ENCODE data around the gene DESI2.
A peak's percentile ranks its signal among the peaks of the same experiment; 100 is the strongest.
"Not testable (repeated sequence)": the region's sequence is repeated elsewhere in the genome, so short reads cannot be mapped to it uniquely, and the experiment has no call there.

DESI2 gene

GRCh38 chr1:244665771-244666217 lies 12.9 kb downstream of the DESI2 start:
- H3K36me3 ChIP-seq (ENCODE audit: control insufficient read depth in 1 of 2, insufficient read depth in 2 of 2, low read depth in 1 of 2, low read length in 2 of 2), result peaks cover 0 to 4% of the 10 kb centered on the region in 2 experiments
- H2BK120ac ChIP-seq (ENCODE audit: low read depth, low read length), result no peak overlapping the region
- WGBS, result 13% methylated on average over 4 of the region's 4 CpGs
- H3K23ac ChIP-seq (ENCODE audit: low read length in 2 of 2), result no peak overlapping the region
- peak; percentile 79 for DNase-seq
- no peak overlapping the region for H3K4me3 ChIP-seq (ENCODE audit: insufficient read depth in 1 of 2, low read depth in 1 of 2, low read length in 2 of 2)
- no peak overlapping the region for H2AFZ ChIP-seq (ENCODE audit: low read depth, low read length)
- H3K18ac ChIP-seq (ENCODE audit: low read depth in 1 of 2, low read length in 2 of 2), result no peak overlapping the region
- peak overlapping the region; percentile 37 for H3K4me2 ChIP-seq (ENCODE audit: low read length, poor library complexity, severe bottlenecking)
- no peak overlapping the region for H4K91ac ChIP-seq (ENCODE audit: low read length)
- H2BK15ac ChIP-seq (ENCODE audit: low read depth, poor library complexity, severe bottlenecking), result no peak overlapping the region
- peak overlapping the region; percentile 12 for H3K9ac ChIP-seq (ENCODE audit: low read length)
- peaks cover 1% of the 10 kb centered on the region for H3K4me1 ChIP-seq (ENCODE audit: control insufficient read depth, insufficient read depth, low read depth, low read length)
- no peak overlapping the region for H3K4ac ChIP-seq (ENCODE audit: low read depth in 1 of 2, low read length in 2 of 2)
- H2BK12ac ChIP-seq (ENCODE audit: low read length in 2 of 2), result no peak overlapping the region
- H4K8ac ChIP-seq (ENCODE audit: low read length), result no peak overlapping the region
- H3K9me3 ChIP-seq (ENCODE audit: control insufficient read depth, low read length), result no peaks in the 10 kb centered on the region
- no peak overlapping the region for H3K27ac ChIP-seq (ENCODE audit: low read length, poor library complexity, severe bottlenecking)
- no peak overlapping the region for H2BK5ac ChIP-seq (ENCODE audit: low read depth, low read length, poor library complexity, severe bottlenecking)
- peaks cover 18% of the 10 kb centered on the region for H3K79me1 ChIP-seq (replicated peaks; ENCODE audit: low read length, poor library complexity, severe bottlenecking)
- H3K27me3 ChIP-seq (ENCODE audit: control insufficient read depth in 1 of 2, insufficient read depth in 1 of 2, low read length in 2 of 2), result no peaks in the 10 kb centered on the region
- H3K14ac ChIP-seq (ENCODE audit: low read length in 2 of 2), result no peak overlapping the region
- no peak overlapping the region for H2AK5ac ChIP-seq (ENCODE audit: low read length, severe bottlenecking)

DNA sequence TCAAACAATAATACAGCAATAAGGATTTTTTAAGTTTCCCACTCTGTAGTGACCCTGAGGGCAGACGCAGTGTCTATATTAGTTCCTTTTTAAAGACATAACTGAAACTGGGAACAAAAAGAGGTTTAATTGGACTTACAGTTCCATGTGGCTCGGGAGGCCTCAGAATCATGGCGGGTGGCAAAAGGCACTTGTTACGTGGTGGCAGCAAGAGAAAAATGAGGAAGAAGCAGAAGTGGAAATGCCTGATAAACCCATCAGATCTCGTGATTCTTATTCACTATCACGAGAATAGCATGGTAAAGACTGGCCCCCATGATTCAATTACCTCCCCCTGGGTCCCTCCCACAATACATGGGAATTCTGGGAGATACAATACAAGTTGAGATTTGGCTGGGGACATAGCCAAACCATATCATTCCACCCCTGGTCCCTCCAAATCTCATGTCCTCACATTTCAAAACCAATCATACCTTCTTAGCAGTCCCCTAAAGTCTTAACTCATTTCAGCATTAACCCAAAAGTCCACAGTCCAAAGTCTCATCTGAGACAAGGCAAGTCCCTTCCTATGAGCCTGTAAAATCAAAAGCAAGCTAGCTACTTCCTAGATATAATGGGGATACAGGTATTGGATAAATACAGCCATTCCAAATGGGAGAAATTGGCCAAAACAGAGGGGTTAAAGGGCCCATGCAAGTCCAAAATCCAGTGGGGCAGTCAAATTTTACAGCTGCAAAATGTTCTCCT lies 13.9 kb downstream of the DESI2 start:
- H3K4me1 ChIP-seq (ENCODE audit: control insufficient read depth, insufficient read depth, low read depth, low read length); H3K4me2 ChIP-seq (ENCODE audit: low read length, poor library complexity, severe bottlenecking); H3K14ac ChIP-seq (ENCODE audit: low read length in 2 of 2); H3K36me3 ChIP-seq (ENCODE audit: control insufficient read depth in 1 of 2, insufficient read depth in 2 of 2, low read depth in 1 of 2, low read length in 2 of 2); H3K23ac ChIP-seq (ENCODE audit: low read length in 2 of 2); H2AK5ac ChIP-seq (ENCODE audit: low read length, severe bottlenecking); H2BK120ac ChIP-seq (ENCODE audit: low read depth, low read length); H3K9ac ChIP-seq (ENCODE audit: low read length); H2AFZ ChIP-seq (ENCODE audit: low read depth, low read length); H3K9me3 ChIP-seq (ENCODE audit: control insufficient read depth, low read length); H3K4me3 ChIP-seq (ENCODE audit: insufficient read depth in 1 of 2, low read depth in 1 of 2, low read length in 2 of 2); H3K18ac ChIP-seq (ENCODE audit: low read depth in 1 of 2, low read length in 2 of 2); H3K27ac ChIP-seq (ENCODE audit: low read length, poor library complexity, severe bottlenecking); H2BK15ac ChIP-seq (ENCODE audit: low read depth, poor library complexity, severe bottlenecking); H4K8ac ChIP-seq (ENCODE audit: low read length); H3K27me3 ChIP-seq (ENCODE audit: control insufficient read depth in 1 of 2, insufficient read depth in 1 of 2, low read length in 2 of 2); DNase-seq; H3K4ac ChIP-seq (ENCODE audit: low read depth in 1 of 2, low read length in 2 of 2); H4K91ac ChIP-seq (ENCODE audit: low read length); H2BK5ac ChIP-seq (ENCODE audit: low read depth, low read length, poor library complexity, severe bottlenecking); H2BK12ac ChIP-seq (ENCODE audit: low read length in 2 of 2): not testable (repeated sequence)
- peaks cover 22% of the 10 kb centered on the region for H3K79me1 ChIP-seq (replicated peaks; ENCODE audit: low read length, poor library complexity, severe bottlenecking)
- 98% methylated on average over 6 of the region's 6 CpGs for WGBS

DNA sequence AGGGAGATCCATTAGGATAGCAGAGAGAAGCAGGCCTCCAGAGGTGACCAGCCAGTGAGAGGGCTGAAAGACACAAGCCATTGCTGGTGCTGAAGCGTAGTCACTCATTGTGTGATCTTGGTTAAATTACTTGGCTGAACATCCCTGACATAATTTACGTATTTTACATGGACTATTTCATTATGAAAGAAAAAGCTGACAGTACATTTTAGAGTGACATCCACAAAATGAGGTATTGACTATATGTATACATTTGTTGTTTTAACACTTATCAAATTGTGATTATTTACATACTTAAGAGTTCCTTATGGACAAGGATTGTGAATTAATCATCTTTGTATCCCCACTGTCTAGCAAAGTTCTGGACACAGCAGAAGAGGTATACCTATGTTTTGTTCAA lies 14.9 kb downstream of the DESI2 start:
- Histone ChIP-seq H3K27me3 (ENCODE audit: control insufficient read depth in 1 of 2, insufficient read depth in 1 of 2, low read length in 2 of 2) (no peaks in the 10 kb centered on the region), H3K27ac (ENCODE audit: low read length, poor library complexity, severe bottlenecking) (no peak overlapping the region), H3K14ac (ENCODE audit: low read length in 2 of 2) (no peak overlapping the region), H3K9me3 (ENCODE audit: control insufficient read depth, low read length) (no peaks in the 10 kb centered on the region), H3K23ac (ENCODE audit: low read length in 2 of 2) (no peak overlapping the region), H3K4me3 (ENCODE audit: insufficient read depth in 1 of 2, low read depth in 1 of 2, low read length in 2 of 2) (no peak overlapping the region), H2BK12ac (ENCODE audit: low read length in 2 of 2) (no peak overlapping the region), H3K4me1 (ENCODE audit: control insufficient read depth, insufficient read depth, low read depth, low read length) (peaks cover 1% of the 10 kb centered on the region), H3K9ac (ENCODE audit: low read length) (no peak overlapping the region), H2BK120ac (ENCODE audit: low read depth, low read length) (no peak overlapping the region), H2AK5ac (ENCODE audit: low read length, severe bottlenecking) (no peak overlapping the region), H2BK15ac (ENCODE audit: low read depth, poor library complexity, severe bottlenecking) (no peak overlapping the region), H2BK5ac (ENCODE audit: low read depth, low read length, poor library complexity, severe bottlenecking) (no peak overlapping the region), H4K8ac (ENCODE audit: low read length) (no peak overlapping the region), H4K91ac (ENCODE audit: low read length) (no peak overlapping the region), H3K18ac (ENCODE audit: low read depth in 1 of 2, low read length in 2 of 2) (no peak overlapping the region), H3K36me3 (ENCODE audit: control insufficient read depth in 1 of 2, insufficient read depth in 2 of 2, low read depth in 1 of 2, low read length in 2 of 2) (peaks cover 0 to 4% of the 10 kb centered on the region in 2 experiments), H3K4me2 (ENCODE audit: low read length, poor library complexity, severe bottlenecking) (no peak overlapping the region), H2AFZ (ENCODE audit: low read depth, low read length) (peak overlapping the region; percentile 63), H3K4ac (ENCODE audit: low read depth in 1 of 2, low read length in 2 of 2) (no peak overlapping the region), H3K79me1 (replicated peaks; ENCODE audit: low read length, poor library complexity, severe bottlenecking) (peaks cover 24% of the 10 kb centered on the region)
- no peak for DNase-seq
- WGBS, result 100% methylated on average over 1 of the region's 2 CpGs

DNA sequence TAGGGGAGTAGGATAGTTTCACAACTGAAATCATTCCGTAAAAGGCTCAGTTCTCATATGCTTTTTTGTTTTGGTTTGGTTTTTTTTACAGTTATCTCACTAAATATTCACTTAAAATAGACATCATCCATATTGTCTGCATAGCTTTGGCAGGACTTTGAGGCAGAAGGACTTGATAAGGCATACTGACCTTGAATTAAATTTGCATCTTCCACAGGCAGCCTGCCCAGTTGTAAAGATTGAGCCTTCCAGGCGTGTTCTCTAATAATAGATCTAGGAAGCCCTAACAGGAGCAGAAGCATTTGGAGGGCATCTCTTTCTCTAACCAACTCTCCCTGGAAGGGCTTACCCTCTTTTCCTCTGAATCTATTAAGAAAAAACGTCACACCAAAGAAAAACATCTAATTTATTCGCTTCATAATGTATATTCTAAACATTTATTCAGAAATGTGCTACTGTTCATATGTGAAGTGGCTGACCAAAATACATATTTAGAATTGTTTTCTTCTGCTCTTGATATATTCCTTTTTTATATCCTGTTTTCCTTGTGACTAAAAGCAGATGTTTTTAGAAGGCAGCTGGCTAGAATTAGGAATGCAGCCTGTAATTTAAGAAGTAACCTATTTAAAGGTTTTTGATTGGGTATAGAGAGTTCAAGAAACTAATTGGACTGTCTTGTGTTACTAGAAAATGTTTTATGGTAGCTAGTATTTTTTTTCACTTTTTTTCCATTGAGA lies 20.2 kb downstream of the DESI2 start:
- H2AK5ac ChIP-seq (ENCODE audit: low read length, severe bottlenecking), result no peak overlapping the region
- H3K14ac ChIP-seq (ENCODE audit: low read length in 2 of 2), result no peak overlapping the region
- H3K4ac ChIP-seq (ENCODE audit: low read depth in 1 of 2, low read length in 2 of 2), result no peak overlapping the region
- peak overlapping the region in 1 of 2 experiments; percentile 30 for H3K4me3 ChIP-seq (ENCODE audit: insufficient read depth in 1 of 2, low read depth in 1 of 2, low read length in 2 of 2)
- H2BK5ac ChIP-seq (ENCODE audit: low read depth, low read length, poor library complexity, severe bottlenecking), result no peak overlapping the region
- no peak overlapping the region for H2BK12ac ChIP-seq (ENCODE audit: low read length in 2 of 2)
- no peak overlapping the region for H4K91ac ChIP-seq (ENCODE audit: low read length)
- H3K9me3 ChIP-seq (ENCODE audit: control insufficient read depth, low read length), result no peaks in the 10 kb centered on the region
- no peak overlapping the region for H3K4me2 ChIP-seq (ENCODE audit: low read length, poor library complexity, severe bottlenecking)
- H2BK15ac ChIP-seq (ENCODE audit: low read depth, poor library complexity, severe bottlenecking), result no peak overlapping the region
- H3K27me3 ChIP-seq (ENCODE audit: control insufficient read depth in 1 of 2, insufficient read depth in 1 of 2, low read length in 2 of 2), result no peaks in the 10 kb centered on the region
- H3K23ac ChIP-seq (ENCODE audit: low read length in 2 of 2), result no peak overlapping the region
- H3K18ac ChIP-seq (ENCODE audit: low read depth in 1 of 2, low read length in 2 of 2), result no peak overlapping the region
- H3K9ac ChIP-seq (ENCODE audit: low read length), result peak overlapping the region; percentile 7
- no peak overlapping the region for H2BK120ac ChIP-seq (ENCODE audit: low read depth, low read length)
- peaks cover 1% of the 10 kb centered on the region for H3K4me1 ChIP-seq (ENCODE audit: control insufficient read depth, insufficient read depth, low read depth, low read length)
- WGBS, result 34% methylated on average over 2 of the region's 4 CpGs
- H2AFZ ChIP-seq (ENCODE audit: low read depth, low read length), result no peak overlapping the region
- H3K36me3 ChIP-seq (ENCODE audit: control insufficient read depth in 1 of 2, insufficient read depth in 2 of 2, low read depth in 1 of 2, low read length in 2 of 2), result peaks cover 0 to 4% of the 10 kb centered on the region in 2 experiments
- DNase-seq, result no peak
- H3K27ac ChIP-seq (ENCODE audit: low read length, poor library complexity, severe bottlenecking), result no peak overlapping the region
- peaks cover 12% of the 10 kb centered on the region for H3K79me1 ChIP-seq (replicated peaks; ENCODE audit: low read length, poor library complexity, severe bottlenecking)
- no peak overlapping the region for H4K8ac ChIP-seq (ENCODE audit: low read length)
